ENCODE results near the gene COMT.

The COMT gene

GRCh38 chr22:19917389-19918138, 24.0 kb upstream of the COMT start:
- Histone ChIP-seq H3K4me3 (replicated peaks; ENCODE audit: insufficient read depth, low read length) (no peak overlapping the region), H3K27ac (replicated peaks) (no peak overlapping the region)

GRCh38 chr22:19918332-19919106, 23.1 kb upstream of the COMT start:
- Histone ChIP-seq H3K4me3 (replicated peaks; ENCODE audit: insufficient read depth, low read length) (no peak overlapping the region), H3K27me3 (ENCODE audit: insufficient read depth, poor library complexity, severe bottlenecking) (no peaks in the 10 kb centered on the region), H3K27ac (replicated peaks) (no peak overlapping the region)
- DNase-seq (ENCODE audit: low read depth in 1 of 2, low spot score in 1 of 2): no peak
- TF ChIP-seq GABPA (IDR thresholded peaks at IDR 0.05; ENCODE audit: low read depth) (no peak), SPI1 (IDR thresholded peaks at IDR 0.05; ENCODE audit: borderline replicate concordance, low read depth) (no peak), CTCF (IDR thresholded peaks at IDR 0.05; ENCODE audit: insufficient read depth, low read length) (no peak), POLR2AphosphoS5 (IDR thresholded peaks at IDR 0.05; ENCODE audit: low read depth) (no peak), REST (IDR thresholded peaks at IDR 0.05; ENCODE audit: insufficient replicate concordance, low read depth) (no peak)

More at GRCh38 chr22:19917389-19918138, 24.0 kb upstream of the COMT start:
- H3K27me3 ChIP-seq (ENCODE audit: insufficient read depth, poor library complexity, severe bottlenecking): no peaks in the 10 kb centered on the region
- TF ChIP-seq SPI1 (IDR thresholded peaks at IDR 0.05; ENCODE audit: borderline replicate concordance, low read depth): no peak
- TF ChIP-seq GABPA (IDR thresholded peaks at IDR 0.05; ENCODE audit: low read depth): no peak
- TF ChIP-seq POLR2AphosphoS5 (IDR thresholded peaks at IDR 0.05; ENCODE audit: low read depth): no peak
- TF ChIP-seq REST (IDR thresholded peaks at IDR 0.05; ENCODE audit: insufficient replicate concordance, low read depth): no peak
- no peak for TF ChIP-seq CTCF (IDR thresholded peaks at IDR 0.05; ENCODE audit: insufficient read depth, low read length)
- DNase-seq (ENCODE audit: low read depth in 1 of 2, low spot score in 1 of 2): no peak

DNA sequence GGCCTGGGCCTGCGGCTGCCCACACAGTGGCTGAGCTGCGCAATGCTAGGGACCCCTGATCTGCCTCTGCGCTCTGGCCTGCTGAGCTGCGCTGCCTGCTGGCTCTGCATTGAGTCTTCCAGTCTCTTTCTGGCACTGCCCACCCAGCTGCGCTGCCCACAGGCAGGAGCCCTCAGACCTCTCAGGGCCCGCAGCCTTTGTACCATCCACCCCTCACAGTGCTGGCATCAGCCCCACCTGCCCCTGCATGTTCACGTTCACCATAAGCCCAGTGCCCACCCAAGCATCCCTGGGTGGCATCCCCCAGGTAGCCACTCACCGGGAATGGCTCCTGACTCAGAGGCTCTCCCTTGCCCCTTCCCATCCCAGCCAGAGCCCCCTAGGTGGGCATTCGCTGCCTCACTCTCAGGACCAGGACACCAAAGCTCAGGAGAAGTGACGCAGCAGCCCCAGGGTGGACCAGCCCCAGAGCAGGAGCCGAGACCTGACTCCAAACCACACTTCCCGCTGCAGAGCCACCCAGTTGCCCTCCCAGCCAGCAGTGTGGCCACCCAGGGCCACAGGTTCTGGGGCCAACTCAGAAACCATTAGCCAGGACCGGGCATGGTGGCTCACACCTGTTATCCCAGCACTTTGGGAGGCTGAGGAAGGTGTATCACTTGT, 21.7 kb upstream of the COMT start:
- TF ChIP-seq REST (IDR thresholded peaks at IDR 0.05; ENCODE audit: insufficient replicate concordance, low read depth) (no peak), GABPA (IDR thresholded peaks at IDR 0.05; ENCODE audit: low read depth) (no peak), CTCF (IDR thresholded peaks at IDR 0.05; ENCODE audit: insufficient read depth, low read length) (no peak), POLR2AphosphoS5 (IDR thresholded peaks at IDR 0.05; ENCODE audit: low read depth) (no peak), SPI1 (IDR thresholded peaks at IDR 0.05; ENCODE audit: borderline replicate concordance, low read depth) (no peak)
- no peak for DNase-seq (ENCODE audit: low read depth in 1 of 2, low spot score in 1 of 2)
- Histone ChIP-seq H3K4me3 (replicated peaks; ENCODE audit: insufficient read depth, low read length) (no peak overlapping the region), H3K27me3 (ENCODE audit: insufficient read depth, poor library complexity, severe bottlenecking) (no peaks in the 10 kb centered on the region), H3K27ac (replicated peaks) (no peak overlapping the region)

Measured in HL-60 (cell line).